Neural progenitor cell (in vitro differentiated cells): Measurements from ENCODE around the gene IKZF5. TPM values are rescaled to one million over a fixed set of nuclear protein-coding genes. Genes with fewer than 3 reads are reported as not detected.

Experiments
- DNase-seq: peaks from one replicate; pipeline ENCODE4 v3.0.0-alpha.2; 2016; ENCODE audit warnings: low spot score
- H2AFZ ChIP-seq: fragments of 200-600 bp; sonication (generic); replicated peaks from 2 replicates; pipeline ENCODE4 v1.6.1; 2016; ENCODE audit warnings: antibody characterized with exemption
- H3F3A ChIP-seq: fragments of 200-600 bp; sonication (generic); 2 replicates; pipeline ENCODE4 v1.6.1; 2016; ENCODE audit warnings: antibody characterized with exemption, low read depth
- H3K27ac ChIP-seq: fragments of 200-600 bp; sonication (generic); 2 replicates; pipeline ENCODE4 v1.5.1; 2016; ENCODE audit warnings: mild to moderate bottlenecking
- H3K27me3 ChIP-seq: fragments of 200-600 bp; sonication (generic); 2 replicates; pipeline ENCODE4 v1.6.1; 2016; ENCODE audit warnings: mild to moderate bottlenecking, moderate library complexity
- H3K36me3 ChIP-seq: fragments of 200-600 bp; sonication (generic); 2 replicates; pipeline ENCODE4 v1.5.1; 2016
- H3K4me1 ChIP-seq: fragments of 200-600 bp; sonication (generic); 2 replicates; pipeline ENCODE4 v1.6.1; 2016; ENCODE audit warnings: mixed run types
- H3K4me2 ChIP-seq: fragments of 200-600 bp; sonication (generic); 2 replicates; pipeline ENCODE4 v1.6.1; 2016
- H3K4me3 ChIP-seq: fragments of 200-600 bp; sonication (generic); 2 replicates; pipeline ENCODE4 v1.5.1; 2016
- H3K79me2 ChIP-seq: fragments of 200-600 bp; sonication (generic); 2 replicates; pipeline ENCODE4 v1.6.1; 2016; ENCODE audit warnings: low read depth
- H3K9ac ChIP-seq: fragments of 200-600 bp; sonication (generic); 2 replicates; pipeline ENCODE4 v1.6.1; 2016
- H3K9me3 ChIP-seq: fragments of 200-600 bp; sonication (generic); 2 replicates; pipeline ENCODE4 v1.5.1; 2016; ENCODE audit warnings: low read depth
- H4K20me1 ChIP-seq: fragments of 200-600 bp; sonication (generic); 2 replicates; pipeline ENCODE4 v1.6.1; 2016; ENCODE audit warnings: low read depth
- H3K27ac Mint-ChIP-seq: 3 replicates; pipeline ENCODE4 v1.8.0; 2021; ENCODE audit warnings: mixed read lengths
- H3K27me3 Mint-ChIP-seq: 2 replicates; pipeline ENCODE4 v1.8.0; 2022; ENCODE audit warnings: low read depth, mild to moderate bottlenecking, inconsistent platforms, moderate library complexity, mixed read lengths; ENCODE audit not compliant: insufficient read depth
- H3K36me3 Mint-ChIP-seq: 3 replicates; pipeline ENCODE4 v1.8.0; 2021; ENCODE audit warnings: mixed read lengths
- H3K4me1 Mint-ChIP-seq: 3 replicates; pipeline ENCODE4 v1.8.0; 2021; ENCODE audit warnings: mixed read lengths
- H3K4me3 Mint-ChIP-seq: 3 replicates; pipeline ENCODE4 v1.8.0; 2021; ENCODE audit warnings: mild to moderate bottlenecking, moderate library complexity, mixed read lengths
- H3K9me3 Mint-ChIP-seq: 3 replicates; pipeline ENCODE4 v1.8.0; 2020; ENCODE audit warnings: mixed read lengths
- EZH2 ChIP-seq: fragments of 200-600 bp; sonication (generic); IDR thresholded peaks from 2 replicates; pipeline ENCODE4 v1.6.1; 2017; ENCODE audit warnings: antibody characterized with exemption, mild to moderate bottlenecking, moderate library complexity
- EZH2phosphoT487 ChIP-seq: fragments of 200-600 bp; sonication (generic); IDR thresholded peaks from 2 replicates; pipeline ENCODE4 v1.6.1; 2017; ENCODE audit warnings: antibody characterized with exemption
- total RNA-seq: library from RNA; depleted of rRNA; stranded (reverse); fragments of >200 nt; gene quantifications from 2 replicates; pipeline ENCODE4 v1.2.3, GENCODE V29; 2015; ENCODE audit warnings: low replicate concordance
- TF ChIP-seq, protein P1 (sequence below): fragments of 200-600 bp; sonication (generic); IDR thresholded peaks from 2 replicates; pipeline ENCODE4 v1.5.1; 2017; ENCODE audit warnings: antibody characterized with exemption, mild to moderate bottlenecking

The IKZF5 gene
- total RNA-seq, 1 donor from 2014 or later: 10.7 TPM

DNA sequence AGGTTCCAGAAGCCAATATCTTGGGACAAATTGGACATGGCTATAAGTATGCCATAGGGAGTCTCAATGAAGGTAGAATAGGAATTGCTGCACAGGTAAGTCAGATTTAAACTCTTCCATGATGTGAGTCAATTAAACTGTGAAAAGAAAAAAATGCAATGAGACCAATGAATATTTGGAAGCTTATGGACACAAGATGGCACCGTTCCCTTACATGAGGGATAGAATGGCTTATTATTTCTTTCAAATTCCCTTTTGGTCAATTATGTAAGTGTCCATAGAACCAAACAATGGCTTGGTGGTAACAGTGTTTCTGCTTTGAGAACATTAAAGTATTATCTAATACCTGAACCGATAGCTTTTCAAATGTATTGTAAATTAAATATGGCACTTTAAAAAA lies 35.8 kb upstream of the IKZF5 start:
- H3K79me2 ChIP-seq: no peaks in the 10 kb centered on the region
- no peak overlapping the region for H3K4me2 ChIP-seq
- no peak overlapping the region for H3K4me3 ChIP-seq
- TF ChIP-seq, protein P1, sequence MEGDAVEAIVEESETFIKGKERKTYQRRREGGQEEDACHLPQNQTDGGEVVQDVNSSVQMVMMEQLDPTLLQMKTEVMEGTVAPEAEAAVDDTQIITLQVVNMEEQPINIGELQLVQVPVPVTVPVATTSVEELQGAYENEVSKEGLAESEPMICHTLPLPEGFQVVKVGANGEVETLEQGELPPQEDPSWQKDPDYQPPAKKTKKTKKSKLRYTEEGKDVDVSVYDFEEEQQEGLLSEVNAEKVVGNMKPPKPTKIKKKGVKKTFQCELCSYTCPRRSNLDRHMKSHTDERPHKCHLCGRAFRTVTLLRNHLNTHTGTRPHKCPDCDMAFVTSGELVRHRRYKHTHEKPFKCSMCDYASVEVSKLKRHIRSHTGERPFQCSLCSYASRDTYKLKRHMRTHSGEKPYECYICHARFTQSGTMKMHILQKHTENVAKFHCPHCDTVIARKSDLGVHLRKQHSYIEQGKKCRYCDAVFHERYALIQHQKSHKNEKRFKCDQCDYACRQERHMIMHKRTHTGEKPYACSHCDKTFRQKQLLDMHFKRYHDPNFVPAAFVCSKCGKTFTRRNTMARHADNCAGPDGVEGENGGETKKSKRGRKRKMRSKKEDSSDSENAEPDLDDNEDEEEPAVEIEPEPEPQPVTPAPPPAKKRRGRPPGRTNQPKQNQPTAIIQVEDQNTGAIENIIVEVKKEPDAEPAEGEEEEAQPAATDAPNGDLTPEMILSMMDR: peak; percentile 51
- TF ChIP-seq EZH2 (no peak), EZH2phosphoT487 (no peak)
- H3K27ac ChIP-seq: no peak overlapping the region
- H3F3A ChIP-seq: peaks cover 8% of the 10 kb centered on the region
- Mint-ChIP-seq H3K9me3 (no peaks in the 10 kb centered on the region), H3K27ac (no peak overlapping the region), H3K36me3 (peaks cover 2% of the 10 kb centered on the region), H3K4me3 (no peak overlapping the region), H3K4me1 (no peaks in the 10 kb centered on the region), H3K27me3 (peaks cover 4% of the 10 kb centered on the region)
- no peaks in the 10 kb centered on the region for H3K9me3 ChIP-seq
- H3K9ac ChIP-seq: no peak overlapping the region
- H3K4me1 ChIP-seq: peaks cover under 1% of the 10 kb centered on the region
- no peaks in the 10 kb centered on the region for H4K20me1 ChIP-seq
- H2AFZ ChIP-seq: no peak overlapping the region
- no peaks in the 10 kb centered on the region for H3K36me3 ChIP-seq
- H3K27me3 ChIP-seq: no peaks in the 10 kb centered on the region
- no peak for DNase-seq

GRCh38 chr10:123043409-123043925 lies 34.9 kb upstream of the IKZF5 start:
- Histone ChIP-seq H2AFZ (no peak overlapping the region), H3K36me3 (no peaks in the 10 kb centered on the region), H3K27me3 (no peaks in the 10 kb centered on the region), H3F3A (peaks cover 10% of the 10 kb centered on the region), H3K27ac (no peak overlapping the region), H3K79me2 (no peaks in the 10 kb centered on the region), H3K4me3 (no peak overlapping the region), H3K9me3 (no peaks in the 10 kb centered on the region), H3K4me1 (peaks cover 6% of the 10 kb centered on the region), H3K9ac (no peak overlapping the region), H3K4me2 (no peak overlapping the region), H4K20me1 (no peaks in the 10 kb centered on the region)
- TF ChIP-seq, protein P1: peak; percentile 93
- TF ChIP-seq EZH2phosphoT487: no peak
- TF ChIP-seq EZH2: no peak
- H3K27me3 Mint-ChIP-seq: peaks cover 4% of the 10 kb centered on the region
- H3K4me1 Mint-ChIP-seq: no peaks in the 10 kb centered on the region
- H3K9me3 Mint-ChIP-seq: no peaks in the 10 kb centered on the region
- peaks cover 2% of the 10 kb centered on the region for H3K36me3 Mint-ChIP-seq
- DNase-seq: peak; percentile 85
- no peak overlapping the region for H3K4me3 Mint-ChIP-seq
- H3K27ac Mint-ChIP-seq: no peak overlapping the region

- H3K36me3 ChIP-seq: no peaks in the 10 kb centered on the region
- H2AFZ ChIP-seq: no peak overlapping the region
- H3K4me3 ChIP-seq: no peak overlapping the region
- no peaks in the 10 kb centered on the region for H3K4me1 Mint-ChIP-seq
- H3K9me3 ChIP-seq: no peaks in the 10 kb centered on the region
- peaks cover 10% of the 10 kb centered on the region for H3F3A ChIP-seq
- no peak overlapping the region for H3K9ac ChIP-seq
- no peak for TF ChIP-seq EZH2
- no peak for TF ChIP-seq EZH2phosphoT487
- TF ChIP-seq, protein P1: no peak
- no peak for DNase-seq
- H3K27me3 Mint-ChIP-seq: peaks cover 4% of the 10 kb centered on the region
- H3K27me3 ChIP-seq: no peaks in the 10 kb centered on the region
- H4K20me1 ChIP-seq: no peaks in the 10 kb centered on the region
- H3K4me2 ChIP-seq: no peak overlapping the region
- no peaks in the 10 kb centered on the region for H3K9me3 Mint-ChIP-seq
- H3K27ac Mint-ChIP-seq: no peak overlapping the region
- no peaks in the 10 kb centered on the region for H3K79me2 ChIP-seq
- no peak overlapping the region for H3K27ac ChIP-seq
- H3K4me1 ChIP-seq: peaks cover 6% of the 10 kb centered on the region
- H3K4me3 Mint-ChIP-seq: no peak overlapping the region
- no peaks in the 10 kb centered on the region for H3K36me3 Mint-ChIP-seq
Observed at GRCh38 chr10:123042708-123043408, 34.3 kb upstream of the IKZF5 start.
